Common myeloid progenitor, CD34-positive (primary cell): ENCODE results near the gene GCN1.

Experiments
- CTCF ChIA-PET: fragments of 350-600 bp; sonication (Branson Sonifier 250); formaldehyde crosslinking; loops from one replicate; lab custom pipeline; 2021; ENCODE audit warnings: antibody characterized with exemption; lab: Charles Lee
- POLR2A ChIA-PET: fragments of 350-600 bp; sonication (Branson Sonifier 250); formaldehyde crosslinking; loops from one replicate; lab custom pipeline; 2021; ENCODE audit warnings: antibody characterized with exemption; lab: Charles Lee
- DNase-seq, 3 donors: peaks; one replicate each; pipeline versions ENCODE4 v3.0.0 to v3.0.0-alpha.2; 2013
- H3K27ac ChIP-seq, 2 experiments: 1 replicate in 1 of 2; 2 replicates in 1 of 2; pipeline ENCODE4 v1.7.0; 2013; ENCODE audit warnings: inconsistent platforms in 2 of 2, low read length in 2 of 2, mild to moderate bottlenecking in 2 of 2, low read depth in 1 of 2, moderate library complexity in 1 of 2; ENCODE audit not compliant: severe bottlenecking in 2 of 2, insufficient read depth in 1 of 2, poor library complexity in 1 of 2
- H3K27me3 ChIP-seq, 5 experiments: replicated peaks in 2 of 5; 1 replicate in 3 of 5; 2 replicates in 2 of 5; pipeline versions ENCODE4 v1.6.1 to v1.7.0; 2013; ENCODE audit warnings: low read length in 4 of 5, mild to moderate bottlenecking in 2 of 5, moderate library complexity in 2 of 5, inconsistent platforms in 1 of 5; ENCODE audit not compliant: insufficient read depth in 5 of 5, control insufficient read depth in 4 of 5
- H3K36me3 ChIP-seq, 4 experiments: 1 replicate in 2 of 4; 2 replicates in 2 of 4; pipeline versions ENCODE4 v1.6.1 to v1.7.0; 2013; ENCODE audit warnings: low read length in 3 of 4, control low read depth in 1 of 4, mild to moderate bottlenecking in 1 of 4; ENCODE audit not compliant: control insufficient read depth in 4 of 4, insufficient read depth in 4 of 4
- H3K4me1 ChIP-seq, 4 experiments: 1 replicate in 3 of 4; 2 replicates in 1 of 4; pipeline versions ENCODE4 v1.6.1 to v1.7.1; 2013; ENCODE audit warnings: low read length in 3 of 4, mild to moderate bottlenecking in 3 of 4, control low read depth in 1 of 4, inconsistent platforms in 1 of 4, moderate library complexity in 1 of 4; ENCODE audit not compliant: control insufficient read depth in 4 of 4, insufficient read depth in 4 of 4; ENCODE audit errors: control extremely low read depth in 1 of 4
- H3K4me3 ChIP-seq, 7 experiments: 1 replicate in 4 of 7; 2 replicates in 3 of 7; pipeline versions ENCODE4 v1.5.1 to v1.7.0; 2013; ENCODE audit warnings: mild to moderate bottlenecking in 7 of 7, low read length in 6 of 7, moderate library complexity in 6 of 7, inconsistent platforms in 2 of 7, low read depth in 2 of 7, control low read depth in 1 of 7; ENCODE audit not compliant: insufficient read depth in 4 of 7, control insufficient read depth in 1 of 7; ENCODE audit errors: extremely low read depth in 1 of 7
- H3K9me3 ChIP-seq, 5 experiments: 1 replicate in 4 of 5; 2 replicates in 1 of 5; pipeline versions ENCODE4 v1.6.1 to v1.7.1; 2013; ENCODE audit warnings: low read length in 4 of 5, mild to moderate bottlenecking in 2 of 5, inconsistent platforms in 1 of 5, low read depth in 1 of 5, moderate library complexity in 1 of 5; ENCODE audit not compliant: control insufficient read depth in 4 of 5, insufficient read depth in 2 of 5; ENCODE audit errors: control extremely low read depth in 1 of 5
- WGBS: methylation state at CpG from one replicate; pipeline ENCODE4 v1.1.5; 2013; ENCODE audit not compliant: insufficient coverage; 5-methylcytosine and 5-hydroxymethylcytosine counted together

GCN1 gene

GRCh38 chr12:120117961-120118320 is 76.6 kb downstream of the GCN1 start:
- DNase-seq: no peak
- Histone ChIP-seq H3K9me3 (no peaks in the 10 kb centered on the region), H3K36me3 (peaks cover 0 to 14% (median 8%) of the 10 kb centered on the region in 4 experiments), H3K27ac (no peak overlapping the region), H3K4me3 (peak overlapping the region; percentile 79 to 91 (median 87)), H3K27me3 (no peaks in the 10 kb centered on the region), H3K4me1 (peaks cover 12 to 53% (median 24%) of the 10 kb centered on the region in 4 experiments)
- WGBS: 29% methylated on average over 2 of the region's 7 CpGs
- CTCF ChIA-PET: interaction anchor here (0.9 to 1.5 kb wide), 5 partner anchors 8 to 83 kb away, joined by 3 to 5 read pairs (median 4); no protein-coding TSS in a partner anchor
- POLR2A ChIA-PET: interaction anchor here (1.8 kb wide), 1 partner anchor 174 kb away, joined by 8 read pairs; the partner anchor contains the start of gene RNU4-2

GRCh38 chr12:120116792-120117651 is 77.5 kb downstream of the GCN1 start:
- peak overlapping the region; percentile 53 to 81 for H3K27ac ChIP-seq
- H3K36me3 ChIP-seq: peaks cover 0 to 14% (median 8%) of the 10 kb centered on the region in 4 experiments
- ChIA-PET POLR2A (interaction anchor here (1.0 to 1.8 kb wide), 2 partner anchors 10 to 175 kb away, joined by 4 to 8 read pairs; partner anchors contain the start of gene RNU4-2), CTCF (interaction anchor here (0.9 to 1.5 kb wide), 4 partner anchors 9 to 84 kb away, joined by 4 to 5 read pairs (median 4); no protein-coding TSS in a partner anchor)
- WGBS: 0% methylated on average over 63 of the region's 91 CpGs
- peak; percentile 90 to 95 (median 95) for DNase-seq
- peak overlapping the region; percentile 79 to 91 (median 87) for H3K4me3 ChIP-seq
- peaks cover 12 to 58% (median 29%) of the 10 kb centered on the region in 4 experiments for H3K4me1 ChIP-seq
- no peaks in the 10 kb centered on the region for H3K27me3 ChIP-seq
- H3K9me3 ChIP-seq: no peaks in the 10 kb centered on the region

- H3K4me1 ChIP-seq: peaks cover 12 to 60% (median 35%) of the 10 kb centered on the region in 4 experiments
- no peaks in the 10 kb centered on the region for H3K9me3 ChIP-seq
- peaks cover 0 to 14% (median 8%) of the 10 kb centered on the region in 4 experiments for H3K36me3 ChIP-seq
- H3K27ac ChIP-seq: peak within 1 kb of the TSS; percentile 53 to 81
- no peaks in the 10 kb centered on the region for H3K27me3 ChIP-seq
- ChIA-PET CTCF (interaction anchor here (1.5 kb wide), 2 partner anchors 9 to 14 kb away, joined by 4 to 5 read pairs; no protein-coding TSS in a partner anchor), POLR2A (interaction anchor here (1.0 to 1.8 kb wide), 2 partner anchors 11 to 176 kb away, joined by 4 to 8 read pairs; partner anchors contain the start of gene RNU4-2)
- 0% methylated on average over 19 of the region's 50 CpGs for WGBS
- DNase-seq: no peak
- H3K4me3 ChIP-seq: peak within 1 kb of the TSS; percentile 79 to 91 (median 87)
Measured at GRCh38 chr12:120116441-120116791, 78.1 kb downstream of the GCN1 start, which contains the start of gene RAB35. RAB35 (minus strand) TSS chr12:120116753; CDS start chr12:120116650, 103 bp downstream.

- H3K27me3 ChIP-seq: no peaks in the 10 kb centered on the region
- 15% methylated on average over 25 of the region's 31 CpGs for WGBS
- H3K9me3 ChIP-seq: no peaks in the 10 kb centered on the region
- ChIA-PET CTCF (interaction anchor here (1.3 to 1.8 kb wide), 2 partner anchors 13 to 29 kb away, joined by 5 to 8 read pairs; no protein-coding TSS in a partner anchor), POLR2A (interaction anchor here (1.3 kb wide), 1 partner anchor 13 kb away, joined by 3 read pairs; no protein-coding TSS in a partner anchor)
- DNase-seq: peak in 2 of 3 donors; percentile 29 to 42
- peak overlapping the region in 1 of 2 experiments; percentile 58 for H3K27ac ChIP-seq
- peak overlapping the region; percentile 51 to 91 (median 81) for H3K4me3 ChIP-seq
- H3K36me3 ChIP-seq: peaks cover 0 to 14% (median 8%) of the 10 kb centered on the region in 4 experiments
- H3K4me1 ChIP-seq: peaks cover 12 to 60% (median 40%) of the 10 kb centered on the region in 4 experiments
Measured at GRCh38 chr12:120115692-120116440, 78.6 kb downstream of the GCN1 start.

- Histone ChIP-seq H3K27ac (no peak overlapping the region), H3K4me1 (peaks cover 12 to 66% (median 48%) of the 10 kb centered on the region in 4 experiments), H3K9me3 (no peaks in the 10 kb centered on the region), H3K4me3 (peak overlapping the region in 3 of 7 experiments; percentile 81 to 91 (median 87)), H3K27me3 (no peaks in the 10 kb centered on the region), H3K36me3 (peaks cover 0 to 14% (median 8%) of the 10 kb centered on the region in 4 experiments)
- 35% methylated on average over 3 of the region's 3 CpGs for whole genome bisulfite sequencing
- POLR2A ChIA-PET: interaction anchor here (0.8 to 1.3 kb wide), 2 partner anchors 11 to 13 kb away, joined by 3 to 4 read pairs; no protein-coding TSS in a partner anchor
- CTCF ChIA-PET: interaction anchor here (0.9 to 1.8 kb wide), 4 partner anchors 9 to 28 kb away, joined by 3 to 8 read pairs (median 4); no protein-coding TSS in a partner anchor
- no peak for DNase-seq
Measured at GRCh38 chr12:120115066-120115465, 79.4 kb downstream of the GCN1 start.
